HL-60 (cell line): ENCODE results near the gene NKAPD1.

Source experiments
- DNase-seq, 2 experiments: peaks; one replicate each; pipeline ENCODE4 v3.0.0-alpha.2; 2010 to 2020; ENCODE audit warnings: low read depth in 1 of 2, low spot score in 1 of 2
- H3K27ac ChIP-seq: fragments of 250-450 bp; sonication (Bioruptor Pico); replicated peaks from 2 replicates; pipeline ENCODE4 v1.5.1; 2020; ENCODE audit warnings: mild to moderate bottlenecking, moderate library complexity
- H3K27me3 ChIP-seq: fragments of 250-450 bp; sonication (Bioruptor Pico); 2 replicates; pipeline ENCODE4 v1.5.1; 2021; ENCODE audit warnings: mild to moderate bottlenecking, moderate library complexity; ENCODE audit not compliant: insufficient read depth, poor library complexity, severe bottlenecking
- H3K4me3 ChIP-seq: replicated peaks from 2 replicates; pipeline ENCODE4 v1.5.1; 2011; ENCODE audit warnings: mild to moderate bottlenecking, control low read depth, low read length; ENCODE audit not compliant: insufficient read depth
- GABPA ChIP-seq: IDR thresholded peaks from 2 replicates; pipeline ENCODE4 v1.6.1; 2012; ENCODE audit warnings: low read depth
- POLR2AphosphoS5 ChIP-seq: IDR thresholded peaks from 2 replicates; pipeline ENCODE4 v1.6.1; 2012; ENCODE audit warnings: low read depth
- SPI1 ChIP-seq: IDR thresholded peaks from 2 replicates; pipeline ENCODE4 v1.6.1; 2012; ENCODE audit warnings: low read depth, mild to moderate bottlenecking, borderline replicate concordance
- TF ChIP-seq, protein P1 (sequence below): IDR thresholded peaks from one replicate; pipeline ENCODE4 v1.5.1; 2011; ENCODE audit warnings: low read length, control low read depth, inconsistent platforms; ENCODE audit not compliant: insufficient read depth
- TF ChIP-seq, protein P2 (sequence below): IDR thresholded peaks from 2 replicates; pipeline ENCODE4 v1.6.1; 2012; ENCODE audit warnings: low read depth; ENCODE audit not compliant: insufficient replicate concordance

Gene NKAPD1

DNA sequence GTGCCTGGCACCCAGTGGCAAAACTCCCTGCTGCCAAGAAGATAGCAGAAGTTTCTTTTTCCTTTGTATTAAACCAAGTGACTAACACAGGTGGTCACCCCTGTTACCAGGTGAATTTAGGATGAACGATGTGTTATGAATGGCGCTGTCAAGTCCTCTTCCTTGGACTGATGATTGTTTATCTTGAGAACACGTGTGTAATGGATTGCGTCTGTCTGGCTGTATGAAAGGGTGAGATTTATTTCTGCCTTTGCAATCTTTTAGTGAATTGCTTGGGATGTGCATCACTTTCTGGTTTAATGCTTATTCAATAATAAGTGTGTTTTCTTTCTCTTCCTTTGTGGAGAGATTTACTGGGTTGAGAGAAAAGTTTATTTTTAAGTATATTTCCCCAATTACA, 49.0 kb downstream of the NKAPD1 start:
- H3K27ac ChIP-seq, result no peak overlapping the region
- DNase-seq, result no peak
- H3K27me3 ChIP-seq, result no peaks in the 10 kb centered on the region
- no peak for TF ChIP-seq SPI1
- TF ChIP-seq, protein P1, sequence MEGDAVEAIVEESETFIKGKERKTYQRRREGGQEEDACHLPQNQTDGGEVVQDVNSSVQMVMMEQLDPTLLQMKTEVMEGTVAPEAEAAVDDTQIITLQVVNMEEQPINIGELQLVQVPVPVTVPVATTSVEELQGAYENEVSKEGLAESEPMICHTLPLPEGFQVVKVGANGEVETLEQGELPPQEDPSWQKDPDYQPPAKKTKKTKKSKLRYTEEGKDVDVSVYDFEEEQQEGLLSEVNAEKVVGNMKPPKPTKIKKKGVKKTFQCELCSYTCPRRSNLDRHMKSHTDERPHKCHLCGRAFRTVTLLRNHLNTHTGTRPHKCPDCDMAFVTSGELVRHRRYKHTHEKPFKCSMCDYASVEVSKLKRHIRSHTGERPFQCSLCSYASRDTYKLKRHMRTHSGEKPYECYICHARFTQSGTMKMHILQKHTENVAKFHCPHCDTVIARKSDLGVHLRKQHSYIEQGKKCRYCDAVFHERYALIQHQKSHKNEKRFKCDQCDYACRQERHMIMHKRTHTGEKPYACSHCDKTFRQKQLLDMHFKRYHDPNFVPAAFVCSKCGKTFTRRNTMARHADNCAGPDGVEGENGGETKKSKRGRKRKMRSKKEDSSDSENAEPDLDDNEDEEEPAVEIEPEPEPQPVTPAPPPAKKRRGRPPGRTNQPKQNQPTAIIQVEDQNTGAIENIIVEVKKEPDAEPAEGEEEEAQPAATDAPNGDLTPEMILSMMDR, result no peak
- TF ChIP-seq GABPA, result no peak
- TF ChIP-seq, protein P2, sequence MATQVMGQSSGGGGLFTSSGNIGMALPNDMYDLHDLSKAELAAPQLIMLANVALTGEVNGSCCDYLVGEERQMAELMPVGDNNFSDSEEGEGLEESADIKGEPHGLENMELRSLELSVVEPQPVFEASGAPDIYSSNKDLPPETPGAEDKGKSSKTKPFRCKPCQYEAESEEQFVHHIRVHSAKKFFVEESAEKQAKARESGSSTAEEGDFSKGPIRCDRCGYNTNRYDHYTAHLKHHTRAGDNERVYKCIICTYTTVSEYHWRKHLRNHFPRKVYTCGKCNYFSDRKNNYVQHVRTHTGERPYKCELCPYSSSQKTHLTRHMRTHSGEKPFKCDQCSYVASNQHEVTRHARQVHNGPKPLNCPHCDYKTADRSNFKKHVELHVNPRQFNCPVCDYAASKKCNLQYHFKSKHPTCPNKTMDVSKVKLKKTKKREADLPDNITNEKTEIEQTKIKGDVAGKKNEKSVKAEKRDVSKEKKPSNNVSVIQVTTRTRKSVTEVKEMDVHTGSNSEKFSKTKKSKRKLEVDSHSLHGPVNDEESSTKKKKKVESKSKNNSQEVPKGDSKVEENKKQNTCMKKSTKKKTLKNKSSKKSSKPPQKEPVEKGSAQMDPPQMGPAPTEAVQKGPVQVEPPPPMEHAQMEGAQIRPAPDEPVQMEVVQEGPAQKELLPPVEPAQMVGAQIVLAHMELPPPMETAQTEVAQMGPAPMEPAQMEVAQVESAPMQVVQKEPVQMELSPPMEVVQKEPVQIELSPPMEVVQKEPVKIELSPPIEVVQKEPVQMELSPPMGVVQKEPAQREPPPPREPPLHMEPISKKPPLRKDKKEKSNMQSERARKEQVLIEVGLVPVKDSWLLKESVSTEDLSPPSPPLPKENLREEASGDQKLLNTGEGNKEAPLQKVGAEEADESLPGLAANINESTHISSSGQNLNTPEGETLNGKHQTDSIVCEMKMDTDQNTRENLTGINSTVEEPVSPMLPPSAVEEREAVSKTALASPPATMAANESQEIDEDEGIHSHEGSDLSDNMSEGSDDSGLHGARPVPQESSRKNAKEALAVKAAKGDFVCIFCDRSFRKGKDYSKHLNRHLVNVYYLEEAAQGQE, result no peak
- no peak for TF ChIP-seq POLR2AphosphoS5
- H3K4me3 ChIP-seq, result no peak overlapping the region

DNA sequence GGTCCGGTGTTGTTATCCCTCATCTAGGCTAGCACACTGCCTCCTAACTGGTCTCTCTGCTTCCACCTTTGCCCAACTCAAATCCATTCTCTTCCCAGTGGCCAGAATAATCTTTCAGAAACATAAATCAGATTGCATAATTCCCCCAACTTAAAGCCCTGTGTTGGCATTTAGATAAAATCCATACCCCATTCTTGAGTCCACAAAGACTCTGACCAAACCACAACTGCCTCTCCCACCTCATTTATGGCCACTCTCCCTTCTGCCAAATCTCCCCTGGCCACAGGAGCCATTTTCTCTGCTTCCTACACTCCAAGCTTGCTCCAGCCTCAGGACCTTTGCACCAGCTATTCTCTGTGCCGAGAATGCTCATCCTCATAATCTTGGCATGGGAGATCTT, 53.0 kb downstream of the NKAPD1 start:
- DNase-seq, result no peak
- Histone ChIP-seq H3K27me3 (no peaks in the 10 kb centered on the region), H3K4me3 (no peak overlapping the region), H3K27ac (no peak overlapping the region)
- TF ChIP-seq, protein P1, result no peak
- TF ChIP-seq POLR2AphosphoS5 (no peak), SPI1 (no peak), GABPA (no peak)
- TF ChIP-seq, protein P2, result no peak

DNA sequence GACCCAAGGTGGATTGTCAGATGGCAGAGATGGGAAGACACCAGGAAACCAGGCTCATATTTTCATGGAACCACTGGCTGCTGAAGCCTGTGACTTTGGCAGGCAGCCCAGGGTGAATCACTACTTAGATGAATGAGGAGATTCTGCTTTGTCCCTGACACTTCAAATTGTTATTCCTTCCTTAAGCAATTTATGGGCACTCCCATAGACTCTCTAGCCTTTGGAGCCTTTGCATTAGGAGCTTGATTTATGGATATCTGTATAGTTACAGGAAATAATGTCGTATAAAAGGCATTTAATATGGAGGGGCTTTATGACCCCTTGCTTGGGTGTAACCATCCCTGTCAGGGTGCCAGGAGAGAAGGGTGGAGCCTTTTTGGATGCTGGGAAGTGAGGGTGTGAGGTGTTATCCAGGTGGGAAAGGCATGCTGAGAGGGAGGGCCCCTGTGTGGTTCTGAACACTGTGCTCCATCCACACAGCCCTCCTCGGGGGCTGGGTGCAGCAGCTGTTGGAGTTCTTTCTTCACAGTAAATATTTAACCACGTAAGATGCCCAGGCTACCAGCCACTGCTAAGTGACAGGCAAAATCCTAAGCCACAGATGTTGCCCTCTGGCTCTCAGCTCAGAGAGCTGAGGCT, 54.5 kb downstream of the NKAPD1 start:
- Histone ChIP-seq H3K27me3 (no peaks in the 10 kb centered on the region), H3K27ac (no peak overlapping the region), H3K4me3 (no peak overlapping the region)
- TF ChIP-seq, protein P1, result no peak
- TF ChIP-seq POLR2AphosphoS5 (no peak), SPI1 (no peak), GABPA (no peak)
- TF ChIP-seq, protein P2, result no peak
- DNase-seq, result no peak
